Stimulated activated CD8-positive, alpha-beta memory T cell treated with anti-CD3 and anti-CD28 coated beads, Interleukin-7, amount 100 ng/mL, for 1 hour (primary cell): ENCODE data around the gene DLST.

Experiments used
- DNase-seq, 2 donors: peaks; one replicate each; pipeline ENCODE4 v3.0.0-alpha.2; 2020; ENCODE audit warnings: low read depth in 2 of 2

DLST gene

GRCh38 chr14:74896400-74896799, 14.7 kb downstream of the DLST start:
- no peak for DNase-seq

DNA sequence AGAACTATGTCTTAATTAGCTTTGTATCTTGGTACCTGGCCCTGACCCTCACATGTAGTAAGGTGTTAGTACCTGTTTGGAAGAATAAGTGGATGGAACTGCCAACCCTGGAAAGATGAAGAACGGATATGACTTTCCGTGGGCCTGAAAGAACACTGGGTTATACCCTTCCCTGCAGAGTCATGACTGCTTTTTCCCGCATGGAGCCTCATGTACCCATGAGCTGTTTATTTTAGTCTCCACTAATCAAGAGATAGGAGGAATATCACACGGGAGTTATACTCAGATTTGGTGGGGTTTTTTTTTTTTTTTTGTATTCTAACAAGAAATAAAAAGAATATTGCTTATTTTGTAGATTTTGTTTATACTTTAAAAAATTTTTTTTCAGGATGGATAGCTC, 15.9 kb downstream of the DLST start:
- DNase-seq: no peak

DNA sequence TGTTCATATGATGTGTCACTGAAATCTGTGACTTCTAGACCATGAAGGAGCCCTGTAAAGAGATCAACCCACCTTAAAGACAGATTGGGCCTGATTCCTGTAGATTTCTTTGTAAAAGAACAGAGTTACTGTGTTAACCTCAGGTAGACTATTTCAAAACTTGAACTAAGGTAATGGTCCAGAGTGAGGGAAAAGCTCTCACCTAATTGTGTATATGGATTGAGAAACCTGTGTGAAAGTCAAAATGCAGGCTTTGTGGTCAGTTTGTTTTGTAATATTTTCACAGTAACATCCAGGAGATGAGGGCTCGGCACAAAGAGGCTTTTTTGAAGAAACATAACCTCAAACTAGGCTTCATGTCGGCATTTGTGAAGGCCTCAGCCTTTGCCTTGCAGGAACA, 16.4 kb downstream of the DLST start:
- no peak for DNase-seq

GRCh38 chr14:74898694-74899093, 17.0 kb downstream of the DLST start:
- DNase-seq: no peak

- no peak for DNase-seq
Observed at GRCh38 chr14:74902941-74903705, 21.4 kb downstream of the DLST start.

DNA sequence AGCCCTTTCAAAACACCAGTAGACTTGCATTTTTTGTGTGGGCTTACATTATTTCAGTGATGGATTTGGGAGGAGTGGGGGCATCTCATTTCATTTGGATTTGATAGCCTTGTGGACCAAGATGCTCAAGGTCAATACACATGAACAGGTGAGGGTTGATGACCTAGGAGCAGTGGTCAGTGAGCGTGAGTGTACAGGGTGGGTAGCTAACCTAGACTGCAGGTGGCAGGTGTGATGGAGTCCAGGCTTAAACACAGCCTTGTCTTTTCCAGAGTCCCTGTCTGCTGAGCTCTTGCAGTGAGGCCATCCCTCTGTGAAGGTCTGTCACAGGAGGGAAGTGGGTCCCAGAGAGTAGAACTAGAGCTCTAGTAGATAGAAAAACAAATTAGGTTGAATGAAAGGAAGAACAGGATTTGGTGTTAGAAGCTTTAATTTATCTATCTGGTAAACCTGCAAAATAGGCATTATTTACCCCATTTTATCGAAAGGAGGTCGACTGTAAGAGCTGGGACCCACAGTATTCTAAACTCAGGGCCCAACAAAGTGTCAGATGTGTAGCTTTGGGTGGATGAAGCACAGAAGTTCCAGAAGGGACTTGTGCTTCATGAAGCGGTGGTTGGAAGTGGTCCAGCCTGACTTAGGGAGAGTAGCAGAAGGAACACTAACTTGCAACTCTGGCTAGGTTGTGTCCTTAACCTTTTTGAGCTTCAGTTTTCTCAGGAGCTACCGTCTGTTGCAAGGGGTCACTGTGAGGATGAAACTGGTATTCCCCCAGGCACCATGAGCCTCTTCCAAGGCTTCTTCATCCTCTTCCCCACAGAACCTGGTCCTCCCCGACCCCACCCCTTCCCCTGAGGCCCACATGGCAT, 23.2 kb downstream of the DLST start:
- no peak for DNase-seq

- DNase-seq: peak; percentile 59 to 75
Observed at GRCh38 chr14:74905595-74906142, 24.0 kb downstream of the DLST start.

DNA sequence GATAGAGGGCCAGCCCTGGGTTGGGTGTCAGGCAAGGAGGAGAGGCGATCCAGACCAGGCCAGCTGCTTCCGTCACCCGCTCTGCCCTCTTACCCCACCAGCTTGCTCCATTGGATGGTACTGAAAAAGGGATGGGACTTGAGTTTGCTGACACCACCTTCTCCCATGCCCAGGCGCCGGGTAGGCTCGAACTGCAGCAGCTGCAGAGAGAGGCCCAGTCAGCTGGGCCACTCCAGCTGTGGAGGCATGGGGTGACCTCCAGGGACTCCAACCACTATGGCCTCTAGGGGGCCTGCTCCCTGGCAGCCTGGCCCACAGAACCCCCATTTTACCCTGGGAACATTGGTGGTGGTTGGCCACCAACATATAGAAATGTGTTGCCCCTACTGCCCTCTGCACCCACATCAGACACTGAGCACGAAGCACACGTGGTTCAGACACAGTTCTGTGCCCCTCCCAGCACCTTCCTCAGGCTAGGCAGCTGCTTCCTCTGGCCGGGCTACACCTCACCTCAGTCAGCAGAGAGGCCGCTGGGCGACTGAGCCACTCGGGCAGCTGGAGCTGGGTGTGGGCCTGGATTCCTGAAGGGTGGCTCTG, 25.3 kb downstream of the DLST start:
- no peak for DNase-seq

DNA sequence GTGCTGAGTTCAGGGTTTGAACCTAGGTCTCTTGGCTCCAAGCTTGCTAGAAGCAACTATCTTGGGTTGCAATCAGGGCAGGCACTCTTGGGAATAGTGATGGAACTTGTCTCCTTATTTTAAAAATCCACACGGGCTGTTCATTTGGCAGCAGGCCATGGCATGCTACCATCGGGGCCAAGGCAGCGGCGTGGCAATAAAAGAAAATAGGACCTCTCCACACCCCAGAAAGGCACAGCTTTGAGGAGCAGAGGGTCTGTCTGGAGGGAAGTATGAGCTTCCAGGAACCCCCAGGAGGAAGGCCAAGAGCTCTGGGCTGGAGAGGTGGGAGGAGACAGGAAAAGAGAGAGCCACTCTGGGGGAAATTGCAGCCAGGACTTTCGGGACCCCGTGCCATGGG, 26.0 kb downstream of the DLST start:
- no peak for DNase-seq

DNA sequence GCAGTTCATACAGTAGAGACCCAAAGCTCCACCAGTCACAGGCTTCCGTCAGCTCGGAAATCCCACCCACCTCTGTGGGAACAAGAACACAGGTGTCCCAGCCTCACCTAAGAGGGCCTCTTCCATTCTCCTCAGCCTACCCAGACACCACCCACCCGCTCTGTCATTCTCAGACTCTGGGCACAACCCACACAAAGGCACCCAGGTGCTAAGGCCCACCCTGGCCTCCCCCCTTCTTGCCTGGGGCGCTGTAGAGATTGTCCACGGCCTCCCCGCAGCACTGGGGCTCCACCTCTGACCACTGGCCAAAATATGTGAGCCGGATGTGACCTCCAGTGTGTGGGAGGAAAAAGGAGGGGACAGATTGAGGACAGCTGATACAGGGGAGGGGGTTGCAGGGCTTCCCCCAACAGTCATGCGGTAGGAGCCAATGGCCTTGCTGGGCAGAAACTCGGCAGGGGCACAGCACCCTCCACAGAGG, 27.2 kb downstream of the DLST start:
- DNase-seq: no peak

GRCh38 chr14:74909501-74909900, 27.8 kb downstream of the DLST start:
- DNase-seq: no peak

DNA sequence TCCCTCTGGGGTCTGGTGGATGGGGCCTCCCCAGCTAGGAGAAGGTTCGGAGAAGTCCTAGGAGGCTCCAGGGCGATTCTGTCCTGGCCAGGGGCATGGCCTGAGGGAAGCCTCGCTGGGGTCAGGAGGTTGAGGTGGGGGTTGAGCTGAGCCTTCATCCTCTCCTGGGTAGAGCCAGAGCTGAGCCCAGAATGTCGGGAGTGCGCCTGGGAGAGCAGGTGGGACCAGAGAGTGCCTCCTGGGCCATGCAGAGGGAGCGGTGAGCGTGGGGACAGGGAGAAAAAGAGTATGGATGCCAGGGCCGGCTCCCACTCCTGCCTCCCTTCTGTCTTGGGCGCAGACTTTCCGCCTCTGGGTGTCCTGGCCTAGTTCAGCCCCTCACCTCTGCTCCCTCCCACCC, 28.2 kb downstream of the DLST start:
- DNase-seq: no peak

GRCh38 chr14:74910556-74910955, 28.8 kb downstream of the DLST start:
- no peak for DNase-seq

- DNase-seq: no peak
Observed at GRCh38 chr14:74911221-74911620, 29.5 kb downstream of the DLST start.

GRCh38 chr14:74911704-74912103, 30.0 kb downstream of the DLST start:
- DNase-seq: no peak

DNA sequence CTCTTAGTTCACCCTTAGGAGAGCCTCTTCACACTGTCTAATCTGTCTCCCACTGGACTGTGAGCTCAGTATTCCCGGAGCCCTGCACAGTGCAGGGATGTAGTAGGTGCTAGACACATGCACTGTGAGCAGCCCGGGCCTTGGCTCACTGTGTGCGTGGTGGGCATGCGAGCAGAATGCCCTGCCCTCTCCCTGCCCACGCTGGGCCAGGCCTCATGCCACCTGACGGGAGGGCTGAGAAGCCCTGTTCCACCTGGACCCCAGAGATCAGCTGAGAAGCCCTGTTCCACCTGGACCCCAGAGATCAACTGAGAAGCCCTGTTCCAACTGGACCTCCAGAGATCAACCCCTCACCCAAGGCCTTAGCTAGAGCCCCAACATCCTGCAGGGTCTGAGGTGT, 30.4 kb downstream of the DLST start:
- no peak for DNase-seq

DNA sequence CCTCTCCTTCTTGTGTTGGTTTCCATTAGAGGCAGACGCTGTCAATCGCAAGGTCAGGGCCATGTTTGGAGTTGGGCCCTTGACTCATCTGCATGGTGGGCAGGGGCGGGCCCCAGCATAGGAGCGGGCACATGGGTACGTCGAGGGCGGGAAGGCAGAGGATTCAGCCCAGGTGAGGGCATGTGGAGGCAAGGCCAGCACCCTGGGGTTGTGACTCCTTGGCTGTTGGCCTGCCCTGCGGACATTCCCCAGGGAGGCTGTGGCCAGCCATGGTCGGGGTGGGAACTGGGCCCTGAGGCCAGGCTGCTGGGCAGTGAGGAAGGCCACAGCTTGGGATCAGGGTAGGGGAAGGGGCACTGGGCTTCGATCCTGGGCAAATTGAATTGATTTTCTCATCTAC, 31.1 kb downstream of the DLST start:
- no peak for DNase-seq

DNA sequence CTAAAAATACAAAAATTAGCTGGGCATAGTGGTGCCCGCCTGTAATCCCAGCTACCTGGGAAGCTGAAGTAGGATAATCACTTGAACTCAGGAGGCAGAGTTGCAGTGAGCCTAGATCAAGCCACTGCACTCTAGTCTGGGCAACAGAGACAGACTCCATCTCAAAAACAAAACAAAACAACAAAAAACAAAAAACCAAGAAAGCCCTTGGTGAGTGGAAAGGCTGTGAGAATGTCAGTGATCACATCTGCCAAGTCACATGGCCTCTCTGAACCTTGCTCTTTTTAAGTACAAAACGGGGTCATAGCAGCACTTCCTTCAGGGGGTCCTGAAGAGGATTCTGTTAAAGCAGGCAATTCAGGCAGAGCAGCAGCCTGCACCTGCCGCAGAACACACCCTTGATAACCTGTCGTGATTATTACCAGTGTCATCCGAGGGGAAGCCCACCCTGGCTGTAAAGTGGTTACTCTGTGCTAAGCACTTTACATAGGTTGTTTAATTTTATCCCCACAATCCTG, 31.7 kb downstream of the DLST start:
- no peak for DNase-seq

DNA sequence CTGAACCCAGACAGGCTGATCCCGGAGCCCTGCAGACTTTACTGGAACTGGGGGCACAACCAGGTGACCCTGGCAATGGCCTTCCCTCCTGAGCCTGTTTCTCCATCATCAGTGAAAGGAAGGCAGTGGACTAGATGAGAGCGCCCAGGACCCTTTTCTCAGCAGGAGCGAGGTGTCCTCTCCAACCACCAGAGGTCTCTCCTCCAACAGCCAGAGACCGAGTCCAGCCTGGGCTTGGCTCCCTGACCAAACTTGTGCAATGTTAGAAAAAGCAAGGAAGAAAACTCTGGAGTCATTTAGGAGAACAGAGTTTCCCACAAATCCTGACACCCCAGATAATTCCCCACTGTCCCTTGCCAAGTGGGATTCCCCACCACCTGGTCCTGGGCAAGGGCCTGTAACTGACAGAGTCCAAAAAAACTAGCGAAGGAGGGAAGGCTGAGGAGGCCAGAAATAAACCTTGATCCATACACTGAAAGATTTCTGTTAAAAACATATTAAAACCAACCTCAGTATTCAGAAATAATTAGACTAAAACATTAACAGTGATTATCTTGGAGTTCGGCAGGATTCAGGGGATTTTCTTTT, 32.4 kb downstream of the DLST start:
- no peak for DNase-seq

GRCh38 chr14:74915426-74915825, 33.7 kb downstream of the DLST start:
- DNase-seq: no peak

GRCh38 chr14:74915826-74916225, 34.1 kb downstream of the DLST start:
- DNase-seq: no peak

DNA sequence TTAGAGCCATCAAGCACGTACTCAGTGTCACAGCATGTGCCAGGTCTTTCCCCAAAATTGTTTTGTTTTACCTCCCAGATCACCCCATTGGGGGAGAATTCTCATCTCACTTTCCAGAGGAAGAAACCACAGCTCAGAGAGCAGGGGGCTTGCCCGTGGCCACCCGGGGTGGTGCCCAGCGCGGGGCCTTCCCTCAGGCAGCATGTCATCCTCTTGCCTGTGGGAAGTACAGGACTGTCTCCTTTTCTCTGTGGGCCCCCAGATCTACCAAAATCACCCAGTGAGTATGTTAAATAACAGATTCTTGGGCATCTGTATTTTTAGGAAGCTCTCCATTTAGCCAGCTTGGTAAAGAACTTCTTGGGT, 35.4 kb downstream of the DLST start:
- DNase-seq: no peak
